Breast epithelium (tissue), 3 donors: Measurements from ENCODE around the gene SLC22A3.
"Not testable (repeated sequence)": the region's sequence is repeated elsewhere in the genome, so short reads cannot be mapped to it uniquely, and the experiment has no call there.

Source experiments
- POLR2A ChIP-seq: fragments of 450-650 bp; IDR thresholded peaks from one replicate; pipeline ENCODE4 v1.6.1; 2016; ENCODE audit warnings: antibody characterized with exemption, mild to moderate bottlenecking, moderate library complexity
- POLR2AphosphoS5 ChIP-seq, 3 donors: sonication (generic); formaldehyde crosslinking; IDR thresholded peaks; one replicate each; pipeline ENCODE4 v1.6.1; 2017; ENCODE audit warnings: antibody characterized with exemption in 3 of 3
- TF ChIP-seq, protein P1 (sequence below), 3 donors: fragments of 450-650 bp; IDR thresholded peaks; one replicate each; pipeline ENCODE4 v1.5.1; 2016 to 2017; ENCODE audit warnings: antibody characterized with exemption in 3 of 3, mild to moderate bottlenecking in 3 of 3, moderate library complexity in 3 of 3

DNA sequence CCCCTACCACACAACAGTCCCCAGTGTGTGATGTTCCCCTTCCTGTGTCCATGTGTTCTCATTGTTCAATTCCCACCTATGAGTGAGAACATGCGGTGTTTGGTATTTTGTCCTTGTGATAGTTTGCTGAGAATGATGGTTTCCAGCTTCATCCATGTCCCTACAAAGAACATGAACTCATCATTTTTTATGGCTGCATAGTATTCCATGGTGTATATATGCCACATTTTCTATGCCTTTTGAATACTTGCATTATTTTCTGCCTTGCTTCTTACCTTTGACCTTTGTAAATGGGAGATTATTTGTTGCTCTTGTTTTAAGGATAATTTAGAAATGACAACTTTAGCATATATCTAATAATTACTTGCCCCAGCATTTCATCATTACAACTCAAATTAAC lies 45.3 kb downstream of the SLC22A3 start:
- TF ChIP-seq, protein P1, sequence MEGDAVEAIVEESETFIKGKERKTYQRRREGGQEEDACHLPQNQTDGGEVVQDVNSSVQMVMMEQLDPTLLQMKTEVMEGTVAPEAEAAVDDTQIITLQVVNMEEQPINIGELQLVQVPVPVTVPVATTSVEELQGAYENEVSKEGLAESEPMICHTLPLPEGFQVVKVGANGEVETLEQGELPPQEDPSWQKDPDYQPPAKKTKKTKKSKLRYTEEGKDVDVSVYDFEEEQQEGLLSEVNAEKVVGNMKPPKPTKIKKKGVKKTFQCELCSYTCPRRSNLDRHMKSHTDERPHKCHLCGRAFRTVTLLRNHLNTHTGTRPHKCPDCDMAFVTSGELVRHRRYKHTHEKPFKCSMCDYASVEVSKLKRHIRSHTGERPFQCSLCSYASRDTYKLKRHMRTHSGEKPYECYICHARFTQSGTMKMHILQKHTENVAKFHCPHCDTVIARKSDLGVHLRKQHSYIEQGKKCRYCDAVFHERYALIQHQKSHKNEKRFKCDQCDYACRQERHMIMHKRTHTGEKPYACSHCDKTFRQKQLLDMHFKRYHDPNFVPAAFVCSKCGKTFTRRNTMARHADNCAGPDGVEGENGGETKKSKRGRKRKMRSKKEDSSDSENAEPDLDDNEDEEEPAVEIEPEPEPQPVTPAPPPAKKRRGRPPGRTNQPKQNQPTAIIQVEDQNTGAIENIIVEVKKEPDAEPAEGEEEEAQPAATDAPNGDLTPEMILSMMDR (IDR thresholded peaks at IDR 0.05): not testable (repeated sequence)
- TF ChIP-seq POLR2AphosphoS5 (IDR thresholded peaks at IDR 0.05); POLR2A: not testable (repeated sequence)
